ENCODE results near the gene SYMPK.
"Not testable (repeated sequence)": the region's sequence is repeated elsewhere in the genome, so short reads cannot be mapped to it uniquely, and the experiment has no call there.

Gene SYMPK

GRCh38 chr19:45885556-45886426 is 22.8 kb upstream of the SYMPK start, which contains the start of gene IRF2BP1:
IRF2BP1 (minus strand) TSS chr19:45886141; CDS start chr19:45885774, 367 bp downstream.
- DNase-seq, result peak; percentile 91

GRCh38 chr19:45884682-45885555 is 22.0 kb upstream of the SYMPK start:
- DNase-seq, result no peak

GRCh38 chr19:45883881-45884681 is 21.1 kb upstream of the SYMPK start:
- no peak for DNase-seq

GRCh38 chr19:45883586-45883880 is 20.6 kb upstream of the SYMPK start:
- DNase-seq, result no peak

- peak; percentile 81 for DNase-seq
Measured at GRCh38 chr19:45882652-45883585, 20.0 kb upstream of the SYMPK start.

- peak; percentile 24 for DNase-seq
Measured at GRCh38 chr19:45881909-45882528, 19.1 kb upstream of the SYMPK start.

- no peak for DNase-seq
Measured at GRCh38 chr19:45881082-45881908, 18.3 kb upstream of the SYMPK start.

GRCh38 chr19:45879971-45880370 is 17.0 kb upstream of the SYMPK start:
- DNase-seq, result no peak

- no peak for DNase-seq
Measured at GRCh38 chr19:45879055-45879454, 16.1 kb upstream of the SYMPK start.

- DNase-seq, result no peak
Measured at GRCh38 chr19:45878043-45878794, 15.3 kb upstream of the SYMPK start.

GRCh38 chr19:45876411-45877197 is 13.7 kb upstream of the SYMPK start:
- DNase-seq, result no peak

- no peak for DNase-seq
Measured at GRCh38 chr19:45876161-45876410, 13.1 kb upstream of the SYMPK start.

GRCh38 chr19:45874620-45874966 is 11.6 kb upstream of the SYMPK start:
- DNase-seq, result no peak

- no peak for DNase-seq
Measured at GRCh38 chr19:45873219-45873772, 10.3 kb upstream of the SYMPK start.

GRCh38 chr19:45872095-45872919 is 9.4 kb upstream of the SYMPK start:
- no peak for DNase-seq

GRCh38 chr19:45870798-45871197 is 7.9 kb upstream of the SYMPK start:
- DNase-seq, result no peak

- not testable (repeated sequence) for DNase-seq
Measured at GRCh38 chr19:45867241-45867640, 4.3 kb upstream of the SYMPK start.
